Endothelial cell of umbilical vein (primary cell): ENCODE data around the gene SOX5.

Source experiments
- CTCF ChIP-seq, 2 donors: IDR thresholded peaks; 1 replicate in 1 of 2; 2 replicates in 1 of 2; pipeline ENCODE4 v1.5.1; 2011; ENCODE audit warnings: low read length in 2 of 2, mild to moderate bottlenecking in 2 of 2, moderate library complexity in 2 of 2, control low read depth in 1 of 2, inconsistent platforms in 1 of 2, low read depth in 1 of 2; ENCODE audit not compliant: insufficient read depth in 1 of 2; ENCODE audit errors: extremely low read depth in 1 of 2
- EZH2 ChIP-seq: IDR thresholded peaks from 2 replicates; pipeline ENCODE4 v1.6.1; 2012; ENCODE audit warnings: borderline replicate concordance, low read depth, mild to moderate bottlenecking, moderate library complexity, low read length, inconsistent platforms; ENCODE audit not compliant: severe bottlenecking
- GATA2 ChIP-seq: IDR thresholded peaks from 2 replicates; pipeline ENCODE4 v1.7.0; 2011; ENCODE audit warnings: low read depth, mild to moderate bottlenecking, moderate library complexity, mixed read lengths, low read length; ENCODE audit not compliant: insufficient read length, insufficient read depth
- MYC ChIP-seq: IDR thresholded peaks from one replicate; pipeline ENCODE4 v1.6.1; 2011; ENCODE audit warnings: mild to moderate bottlenecking, low read depth, low read length
- POLR2AphosphoS5 ChIP-seq: IDR thresholded peaks from 2 replicates; pipeline ENCODE4 v1.6.1; 2012; ENCODE audit warnings: low read depth, mild to moderate bottlenecking, control low read depth, low read length, moderate library complexity; ENCODE audit not compliant: insufficient read depth
- TF ChIP-seq, protein P1 (sequence below): IDR thresholded peaks from 2 replicates; pipeline ENCODE4 v1.6.1; 2011; ENCODE audit not compliant: insufficient read depth, insufficient read length

GRCh38 chr12:23687947-23688346, 261.5 kb downstream of the SOX5 start:
- TF ChIP-seq POLR2AphosphoS5: no peak
- no peak for TF ChIP-seq CTCF (IDR thresholded peaks at IDR 0.05; ENCODE audit: extremely low read depth in 1 of 2, insufficient read depth in 1 of 2, low read depth in 1 of 2, low read length in 2 of 2)
- no peak for TF ChIP-seq EZH2
- no peak for TF ChIP-seq MYC
- TF ChIP-seq GATA2: no peak
- TF ChIP-seq, protein P1, sequence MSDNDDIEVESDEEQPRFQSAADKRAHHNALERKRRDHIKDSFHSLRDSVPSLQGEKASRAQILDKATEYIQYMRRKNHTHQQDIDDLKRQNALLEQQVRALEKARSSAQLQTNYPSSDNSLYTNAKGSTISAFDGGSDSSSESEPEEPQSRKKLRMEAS: no peak
